ENCODE results near the gene MAGI1. TPM values are rescaled to one million over a fixed set of nuclear protein-coding genes. Genes with fewer than 3 reads are reported as not detected.

The MAGI1 gene
- total RNA-seq, 3 donors from 2014 or later = 22.1 to 94.4 (median 70.5) TPM

DNA sequence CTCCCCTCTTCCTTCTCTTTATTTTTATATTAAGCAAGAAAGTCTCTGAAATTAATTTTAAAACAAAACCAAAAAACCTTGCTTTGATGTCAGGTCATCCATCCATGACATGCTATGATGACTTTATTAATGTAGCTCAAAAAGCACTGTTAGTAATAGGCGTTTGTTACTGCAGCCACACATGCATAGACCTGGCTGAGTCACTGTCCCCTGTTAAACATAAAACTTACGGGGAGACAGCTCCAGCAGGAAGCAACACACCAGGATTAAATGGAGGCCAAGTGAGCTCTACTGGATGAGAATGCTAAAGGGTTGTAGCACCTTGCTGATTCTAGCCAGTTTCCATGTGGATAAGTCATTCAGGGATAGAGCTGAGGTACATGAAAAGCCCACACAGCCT, 661.1 kb downstream of the MAGI1 start:
- Histone ChIP-seq H3K27me3 (no peaks in the 10 kb centered on the region), H3K9me3 (no peaks in the 10 kb centered on the region), H3K36me3 (peaks cover 4% of the 10 kb centered on the region), H3K27ac (no peak overlapping the region), H3K4me1 (no peaks in the 10 kb centered on the region), H3K4me3 (no peak overlapping the region)
- intact Hi-C loops (cut with DNase I; ENCODE audit: low total_unique reads) = no loop called here
- TF ChIP-seq CTCF (IDR thresholded peaks at IDR 0.05) = no peak
- no peak for TF ChIP-seq POLR2AphosphoS5 (IDR thresholded peaks at IDR 0.05)
- TF ChIP-seq POLR2A (IDR thresholded peaks at IDR 0.05) = no peak
- DNase-seq (ENCODE audit: low spot score in 2 of 2) = no peak

GRCh38 chr3:65376426-65376825, 662.3 kb downstream of the MAGI1 start:
- no peak for TF ChIP-seq CTCF (IDR thresholded peaks at IDR 0.05)
- Histone ChIP-seq H3K4me1 (no peaks in the 10 kb centered on the region), H3K36me3 (peaks cover 4% of the 10 kb centered on the region), H3K4me3 (no peak overlapping the region), H3K9me3 (no peaks in the 10 kb centered on the region), H3K27ac (no peak overlapping the region), H3K27me3 (no peaks in the 10 kb centered on the region)
- intact Hi-C loops (cut with DNase I; ENCODE audit: low total_unique reads) = no loop called here
- no peak for DNase-seq (ENCODE audit: low spot score in 2 of 2)

GRCh38 chr3:65371053-65371452, 667.7 kb downstream of the MAGI1 start:
- Histone ChIP-seq H3K4me1 (no peaks in the 10 kb centered on the region), H3K36me3 (no peaks in the 10 kb centered on the region), H3K4me3 (no peak overlapping the region), H3K27ac (no peak overlapping the region), H3K9me3 (no peaks in the 10 kb centered on the region), H3K27me3 (no peaks in the 10 kb centered on the region)
- no peak for DNase-seq (ENCODE audit: low spot score in 2 of 2)
- TF ChIP-seq CTCF (IDR thresholded peaks at IDR 0.05) (no peak), POLR2A (IDR thresholded peaks at IDR 0.05) (no peak), POLR2AphosphoS5 (IDR thresholded peaks at IDR 0.05) (no peak)
- intact Hi-C loops (cut with DNase I; ENCODE audit: low total_unique reads) = no loop called here

DNA sequence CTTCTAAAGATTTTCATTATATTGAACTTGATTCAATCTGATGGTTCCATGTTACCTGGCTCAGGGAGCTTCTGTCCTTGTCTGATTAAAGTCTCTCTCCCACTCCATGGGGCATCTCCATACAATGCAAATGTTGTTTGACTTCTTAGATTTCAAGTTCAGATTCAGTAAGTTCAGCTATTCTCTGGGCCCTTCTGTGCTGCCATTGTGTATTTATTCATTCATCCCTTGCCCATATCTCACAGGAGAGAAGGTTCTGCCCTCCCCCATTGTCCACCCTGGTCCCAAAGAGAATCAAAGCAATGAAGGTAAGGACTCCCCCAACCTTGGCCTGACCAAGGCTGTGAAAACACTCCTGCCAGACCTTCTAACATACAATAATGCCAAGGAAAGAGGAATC, 669.9 kb downstream of the MAGI1 start:
- no peaks in the 10 kb centered on the region for H3K36me3 ChIP-seq
- DNase-seq (ENCODE audit: low spot score in 2 of 2) = no peak
- H3K4me3 ChIP-seq = no peak overlapping the region
- no peaks in the 10 kb centered on the region for H3K27me3 ChIP-seq
- no peak for TF ChIP-seq POLR2AphosphoS5 (IDR thresholded peaks at IDR 0.05)
- no peak for TF ChIP-seq CTCF (IDR thresholded peaks at IDR 0.05)
- no peak for TF ChIP-seq POLR2A (IDR thresholded peaks at IDR 0.05)
- H3K27ac ChIP-seq = no peak overlapping the region
- intact Hi-C loops (cut with DNase I; ENCODE audit: low total_unique reads) = no loop called here
- H3K9me3 ChIP-seq = no peaks in the 10 kb centered on the region
- no peaks in the 10 kb centered on the region for H3K4me1 ChIP-seq

GRCh38 chr3:65362688-65363087, 676.0 kb downstream of the MAGI1 start:
- TF ChIP-seq POLR2AphosphoS5 (IDR thresholded peaks at IDR 0.05) (no peak), CTCF (IDR thresholded peaks at IDR 0.05) (no peak), POLR2A (IDR thresholded peaks at IDR 0.05) (no peak)
- Histone ChIP-seq H3K27ac (no peak overlapping the region), H3K4me1 (no peaks in the 10 kb centered on the region), H3K4me3 (no peak overlapping the region), H3K27me3 (no peaks in the 10 kb centered on the region), H3K9me3 (no peaks in the 10 kb centered on the region), H3K36me3 (no peaks in the 10 kb centered on the region)
- no peak for DNase-seq (ENCODE audit: low spot score in 2 of 2)
- intact Hi-C loops (cut with DNase I; ENCODE audit: low total_unique reads) = no loop called here

Measured in breast epithelium (tissue), 4 donors.